BJ (cell line): ENCODE measurements around the gene MASP1. TPM values are rescaled to one million over a fixed set of nuclear protein-coding genes. Genes with fewer than 3 reads are reported as not detected.
A peak's percentile ranks its signal among the peaks of the same experiment; 100 is the strongest.

Experiments used
- CTCF ChIA-PET: fragments of 350-600 bp; formaldehyde crosslinking; extraction: SDS; loops from one replicate; lab custom pipeline; 2021; ENCODE audit warnings: antibody characterized with exemption, inconsistent platforms; lab: Yijun Ruan, JAX
- POLR2A ChIA-PET: fragments of 300-600 bp; sonication (Branson Sonifier 250); formaldehyde crosslinking; extraction: SDS; loops from one replicate; lab custom pipeline; 2021; ENCODE audit warnings: antibody characterized with exemption; lab: Charles Lee
- DNase-seq: peaks from one replicate; pipeline ENCODE4 v3.0.0-alpha.2; 2011; ENCODE audit warnings: low read depth
- H3K27me3 ChIP-seq: 2 replicates; pipeline ENCODE4 v1.6.0; 2011; ENCODE audit warnings: low read length; ENCODE audit not compliant: control insufficient read depth, insufficient read depth
- H3K36me3 ChIP-seq: 2 replicates; pipeline ENCODE4 v1.5.1; 2011; ENCODE audit warnings: low read length; ENCODE audit not compliant: control insufficient read depth, insufficient read depth
- H3K4me3 ChIP-seq: 2 replicates; pipeline ENCODE4 v1.5.1; 2011; ENCODE audit warnings: low read depth, mild to moderate bottlenecking, control low read depth, low read length
- CTCF ChIP-seq: IDR thresholded peaks from 2 replicates; pipeline ENCODE4 v1.5.1; 2011; ENCODE audit warnings: low read depth, mild to moderate bottlenecking, control low read depth, inconsistent platforms, low read length, moderate library complexity; ENCODE audit not compliant: insufficient read depth
- polyA minus RNA-seq: library from RNA; depleted of rRNA, polyadenylated mRNA; stranded (reverse); fragments of >200 nt; gene quantifications from 2 replicates; pipeline ENCODE4 v1.2.3, GENCODE V29; 2011; rRNA and poly(A)+ RNA removed
- polyA plus RNA-seq: library from polyadenylated mRNA; depleted of rRNA; stranded (reverse); fragments of >200 nt; gene quantifications from 2 replicates; pipeline ENCODE4 v1.2.3, GENCODE V29; 2011; rRNA removed

The MASP1 gene, protein sequence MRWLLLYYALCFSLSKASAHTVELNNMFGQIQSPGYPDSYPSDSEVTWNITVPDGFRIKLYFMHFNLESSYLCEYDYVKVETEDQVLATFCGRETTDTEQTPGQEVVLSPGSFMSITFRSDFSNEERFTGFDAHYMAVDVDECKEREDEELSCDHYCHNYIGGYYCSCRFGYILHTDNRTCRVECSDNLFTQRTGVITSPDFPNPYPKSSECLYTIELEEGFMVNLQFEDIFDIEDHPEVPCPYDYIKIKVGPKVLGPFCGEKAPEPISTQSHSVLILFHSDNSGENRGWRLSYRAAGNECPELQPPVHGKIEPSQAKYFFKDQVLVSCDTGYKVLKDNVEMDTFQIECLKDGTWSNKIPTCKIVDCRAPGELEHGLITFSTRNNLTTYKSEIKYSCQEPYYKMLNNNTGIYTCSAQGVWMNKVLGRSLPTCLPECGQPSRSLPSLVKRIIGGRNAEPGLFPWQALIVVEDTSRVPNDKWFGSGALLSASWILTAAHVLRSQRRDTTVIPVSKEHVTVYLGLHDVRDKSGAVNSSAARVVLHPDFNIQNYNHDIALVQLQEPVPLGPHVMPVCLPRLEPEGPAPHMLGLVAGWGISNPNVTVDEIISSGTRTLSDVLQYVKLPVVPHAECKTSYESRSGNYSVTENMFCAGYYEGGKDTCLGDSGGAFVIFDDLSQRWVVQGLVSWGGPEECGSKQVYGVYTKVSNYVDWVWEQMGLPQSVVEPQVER
- polyA plus RNA-seq (244 and 321 TPM in 2 replicates), polyA minus RNA-seq (318 and 474 TPM in 2 replicates)

DNA sequence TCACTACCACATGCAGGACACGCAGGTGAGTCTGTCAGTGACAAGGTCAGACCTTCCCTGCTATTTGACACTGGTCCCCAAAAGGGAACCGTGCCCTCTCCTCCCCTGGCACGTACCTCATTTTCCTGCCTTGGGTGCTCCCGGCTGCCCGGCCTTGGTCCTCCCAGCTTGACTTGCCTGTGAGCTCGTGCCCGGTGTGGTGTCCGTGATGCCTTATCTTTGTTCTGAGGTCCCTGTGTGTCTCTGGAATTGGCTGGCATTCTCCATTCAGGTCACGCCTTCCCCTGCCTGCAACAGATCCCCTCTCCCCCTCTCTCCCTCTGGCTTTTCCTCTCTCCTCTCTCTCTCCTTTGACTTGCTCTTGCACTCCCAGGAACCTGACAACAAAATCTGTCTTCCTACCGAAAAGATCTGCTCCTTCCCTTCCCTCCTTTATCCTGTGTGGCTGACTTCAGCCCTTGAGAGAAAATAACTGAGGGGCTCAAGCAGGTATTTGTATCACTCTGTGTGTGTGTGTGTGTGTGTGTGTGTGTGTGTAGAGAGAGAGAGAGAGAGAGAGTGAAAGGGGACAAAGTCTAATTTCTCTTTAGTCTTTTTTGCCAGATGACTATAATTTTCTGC lies at the start of gene MASP1:
TSS of gene MASP1 (minus strand) at position 226 of the 621 bp plus-strand sequence. CDS start at position 121, 105 bp downstream.
- TF ChIP-seq CTCF = no peak
- ChIA-PET POLR2A (interaction anchor here (0.6 to 1.2 kb wide), 5 partner anchors 19 to 941 kb away, joined by 3 to 12 read pairs (median 3); no protein-coding TSS in a partner anchor), CTCF (interaction anchor here (1.0 to 5.3 kb wide), 3 partner anchors 27 to 388 kb away, joined by 3 to 29 read pairs (median 17); no protein-coding TSS in a partner anchor)
- peak within 1 kb of the TSS; percentile 83 for H3K4me3 ChIP-seq
- H3K27me3 ChIP-seq = no peaks in the 10 kb centered on the region
- H3K36me3 ChIP-seq = no peaks in the 10 kb centered on the region
- no peak for DNase-seq

DNA sequence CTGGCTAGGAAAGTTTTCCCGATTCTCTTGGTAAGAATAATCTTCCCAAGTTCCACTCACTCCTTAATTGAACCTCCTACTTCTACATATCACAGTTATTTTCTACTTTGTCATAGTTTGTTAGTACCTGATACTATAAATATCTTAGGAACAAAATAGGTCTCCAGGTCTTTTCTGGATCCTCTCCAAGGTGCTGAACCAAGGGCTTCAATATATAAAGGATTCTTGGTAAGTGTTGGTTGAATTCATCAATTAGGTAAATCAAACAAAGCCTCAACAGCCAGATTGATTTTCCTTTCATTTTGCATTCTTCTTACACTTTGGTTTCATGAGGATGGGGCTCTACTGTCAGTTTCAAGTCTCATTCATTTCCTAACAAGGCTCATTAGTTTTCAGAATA lies 49.0 kb upstream of the MASP1 start:
- POLR2A ChIA-PET = no interaction called here
- H3K27me3 ChIP-seq = peaks cover 3% of the 10 kb centered on the region; the same call in 1 of the 2 replicates
- DNase-seq = no peak
- CTCF ChIA-PET = interaction anchor here (0.5 to 1.3 kb wide), 3 partner anchors 21 to 338 kb away, joined by 3 to 5 read pairs (median 3); no protein-coding TSS in a partner anchor
- no peak for TF ChIP-seq CTCF
- H3K4me3 ChIP-seq = no peak overlapping the region
- no peaks in the 10 kb centered on the region for H3K36me3 ChIP-seq

- CTCF ChIA-PET = interaction anchor here (0.9 to 1.5 kb wide), 3 partner anchors 17 to 328 kb away, joined by 3 to 7 read pairs (median 3); no protein-coding TSS in a partner anchor
- no peak for TF ChIP-seq CTCF
- no peak overlapping the region for H3K4me3 ChIP-seq
- no peaks in the 10 kb centered on the region for H3K36me3 ChIP-seq
- DNase-seq = no peak
- H3K27me3 ChIP-seq = peaks cover 3% of the 10 kb centered on the region; the same call in 1 of the 2 replicates
- POLR2A ChIA-PET = no interaction called here
These were observed 44.8 kb upstream of the MASP1 start for GRCh38 chr3:187336322-187336721.

- no peak for DNase-seq
- H3K27me3 ChIP-seq = peaks cover 3% of the 10 kb centered on the region; the same call in 1 of the 2 replicates
- ChIA-PET CTCF (interaction anchor here (1.2 to 2.3 kb wide), 2 partner anchors 12 to 16 kb away, joined by 3 to 12 read pairs; no protein-coding TSS in a partner anchor), POLR2A (no interaction called here)
- H3K36me3 ChIP-seq = no peaks in the 10 kb centered on the region
- no peak overlapping the region for H3K4me3 ChIP-seq
- no peak for TF ChIP-seq CTCF
These were observed 43.4 kb upstream of the MASP1 start for GRCh38 chr3:187334904-187335303.
